ENCODE measurements around the gene GJB3.

DNA sequence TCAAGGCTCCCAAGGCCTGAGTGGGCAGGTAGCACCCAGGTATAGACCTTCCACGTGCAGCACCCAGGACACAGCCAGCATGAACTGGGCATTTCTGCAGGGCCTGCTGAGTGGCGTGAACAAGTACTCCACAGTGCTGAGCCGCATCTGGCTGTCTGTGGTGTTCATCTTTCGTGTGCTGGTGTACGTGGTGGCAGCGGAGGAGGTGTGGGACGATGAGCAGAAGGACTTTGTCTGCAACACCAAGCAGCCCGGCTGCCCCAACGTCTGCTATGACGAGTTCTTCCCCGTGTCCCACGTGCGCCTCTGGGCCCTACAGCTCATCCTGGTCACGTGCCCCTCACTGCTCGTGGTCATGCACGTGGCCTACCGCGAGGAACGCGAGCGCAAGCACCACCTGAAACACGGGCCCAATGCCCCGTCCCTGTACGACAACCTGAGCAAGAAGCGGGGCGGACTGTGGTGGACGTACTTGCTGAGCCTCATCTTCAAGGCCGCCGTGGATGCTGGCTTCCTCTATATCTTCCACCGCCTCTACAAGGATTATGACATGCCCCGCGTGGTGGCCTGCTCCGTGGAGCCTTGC lies 19.7 kb upstream of the GJB3 start:
- TF ChIP-seq MAX (IDR thresholded peaks at IDR 0.05): no peak
- no peak for TF ChIP-seq EP300 (IDR thresholded peaks at IDR 0.05; ENCODE audit: borderline replicate concordance)
- TF ChIP-seq ZBTB7A (IDR thresholded peaks at IDR 0.05; ENCODE audit: low read depth): no peak
- TF ChIP-seq CEBPB (IDR thresholded peaks at IDR 0.05): no peak
- no peak for TF ChIP-seq YY1 (IDR thresholded peaks at IDR 0.05; ENCODE audit: low read depth)
